K562 (cell line): ENCODE measurements around the gene COX6B2. TPM values are rescaled to one million over a fixed set of nuclear protein-coding genes. Genes with fewer than 3 reads are reported as not detected.
A peak's percentile ranks its signal among the peaks of the same experiment; 100 is the strongest.

Experiments
- CREB1 ChIP-seq, 2 experiments: sonication (generic) in 1 of 2; formaldehyde crosslinking in 1 of 2; IDR thresholded peaks; 2 replicates each; pipeline versions ENCODE4 v1.6.1 to v1.8.0; 2012 to 2022; ENCODE audit warnings: inconsistent platforms in 1 of 2, mild to moderate bottlenecking in 1 of 2, missing genetic modification reagents in 1 of 2, moderate library complexity in 1 of 2
- FOXM1 ChIP-seq, 2 experiments: fragments of 450-650 bp in 1 of 2; sonication (generic) in 1 of 2; formaldehyde crosslinking in 1 of 2; IDR thresholded peaks; 2 replicates each; pipeline versions ENCODE4 v1.6.1 to v1.9.0; 2017 to 2022; ENCODE audit warnings: low read depth in 2 of 2, mild to moderate bottlenecking in 2 of 2, missing genetic modification reagents in 1 of 2, moderate library complexity in 1 of 2
- HDAC1 ChIP-seq, 2 experiments: fragments of 450-650 bp; IDR thresholded peaks; 2 replicates each; pipeline ENCODE4 v1.6.1; 2016 to 2017; ENCODE audit warnings: inconsistent platforms in 1 of 2, mild to moderate bottlenecking in 1 of 2, moderate library complexity in 1 of 2
- HMG20A ChIP-seq: fragments of 450-650 bp; formaldehyde crosslinking; conservative IDR thresholded peaks from 2 replicates; pipeline ENCODE4 v1.4.0; 2020; ENCODE audit warnings: mild to moderate bottlenecking, mixed read lengths
- MBD2 ChIP-seq: sonication (generic); IDR thresholded peaks from 2 replicates; pipeline ENCODE4 v1.6.1; 2016; ENCODE audit warnings: low read depth, borderline replicate concordance
- NFATC3 ChIP-seq: fragments of 450-650 bp; IDR thresholded peaks from 2 replicates; pipeline ENCODE4 v1.6.1; 2017; ENCODE audit warnings: mild to moderate bottlenecking
- NFE2L1 ChIP-seq: fragments of 450-650 bp; IDR thresholded peaks from 2 replicates; pipeline ENCODE4 v1.6.1; 2016; ENCODE audit warnings: missing genetic modification characterization, low read depth, mild to moderate bottlenecking, missing compliant biosample characterization, moderate library complexity, borderline replicate concordance
- NKRF ChIP-seq: fragments of 450-650 bp; IDR thresholded peaks from 2 replicates; pipeline ENCODE4 v1.6.1; 2016; ENCODE audit warnings: borderline replicate concordance
- NR1H2 ChIP-seq: sonication (generic); formaldehyde crosslinking; IDR thresholded peaks from 2 replicates; pipeline ENCODE4 v1.4.0; 2020; ENCODE audit warnings: mild to moderate bottlenecking, missing genetic modification reagents
- TAL1 ChIP-seq: fragments of 450-650 bp; IDR thresholded peaks from 2 replicates; pipeline ENCODE4 v1.6.1; 2016; ENCODE audit warnings: mild to moderate bottlenecking
- THAP7 ChIP-seq: fragments of 250-450 bp; sonication (Bioruptor Pico); IDR thresholded peaks from 2 replicates; pipeline ENCODE4 v1.5.0; 2021
- WHSC1 ChIP-seq: IDR thresholded peaks from one replicate; pipeline ENCODE4 v1.6.1; 2012; ENCODE audit warnings: low read length, control low read depth, inconsistent platforms
- ZNF668 ChIP-seq: fragments of 250-450 bp; sonication (Bioruptor Pico); IDR thresholded peaks from 2 replicates; pipeline ENCODE4 v1.8.0; 2022; ENCODE audit warnings: mild to moderate bottlenecking, inconsistent platforms
- polyA plus RNA-seq, 8 experiments: library from polyadenylated mRNA; depleted of rRNA in 4 of 8; stranded (reverse) in 5 of 8; unstranded in 3 of 8; fragments of >200 nt; fragmentation: Nextera tagmentation in 2 of 8; fragmentation: Illumina TruSeq in 1 of 8; extraction: Ambion mirVana in 2 of 8; extraction: Trizol in 1 of 8; gene quantifications; 2 replicates each; pipeline versions ENCODE4 v1.2.1 to v1.2.3, GENCODE V29; 2011 to 2014; ENCODE audit warnings: inconsistent platforms in 1 of 8, missing spikeins in 1 of 8
- total RNA-seq, 7 experiments: library from RNA; depleted of rRNA in 6 of 7; stranded (reverse); fragments of >200 nt in 6 of 7; fragmentation: Illumina TruSeq in 2 of 7; extraction: Trizol in 2 of 7; gene quantifications; 2 replicates each; pipeline versions ENCODE4 v1.2.1 to v1.2.3, GENCODE V29; 2011 to 2021; ENCODE audit warnings: low replicate concordance in 1 of 7
- TF ChIP-seq, protein P1 (sequence below): fragments of 450-650 bp; formaldehyde crosslinking; IDR thresholded peaks from 2 replicates; pipeline ENCODE4 v1.4.0; 2022; ENCODE audit warnings: missing genetic modification characterization
- TF ChIP-seq, protein P2 (sequence below): IDR thresholded peaks from 3 replicates; pipeline ENCODE4 v1.6.1; 2011; ENCODE audit warnings: borderline replicate concordance, mild to moderate bottlenecking, moderate library complexity; ENCODE audit not compliant: insufficient read length; ENCODE audit errors: extremely low read depth
- TF ChIP-seq, protein P3 (sequence below): fragments of 450-650 bp; formaldehyde crosslinking; conservative IDR thresholded peaks from 2 replicates; pipeline ENCODE4 v1.4.0; 2022; ENCODE audit warnings: mild to moderate bottlenecking, missing genetic modification characterization

The COX6B2 gene
- total and polyA plus RNA-seq, 9 of the 15 experiments (the other 6 are each of a cell fraction or from before 2014, with no cell fraction given): 0.40 to 2.5 (median 0.83) TPM

DNA sequence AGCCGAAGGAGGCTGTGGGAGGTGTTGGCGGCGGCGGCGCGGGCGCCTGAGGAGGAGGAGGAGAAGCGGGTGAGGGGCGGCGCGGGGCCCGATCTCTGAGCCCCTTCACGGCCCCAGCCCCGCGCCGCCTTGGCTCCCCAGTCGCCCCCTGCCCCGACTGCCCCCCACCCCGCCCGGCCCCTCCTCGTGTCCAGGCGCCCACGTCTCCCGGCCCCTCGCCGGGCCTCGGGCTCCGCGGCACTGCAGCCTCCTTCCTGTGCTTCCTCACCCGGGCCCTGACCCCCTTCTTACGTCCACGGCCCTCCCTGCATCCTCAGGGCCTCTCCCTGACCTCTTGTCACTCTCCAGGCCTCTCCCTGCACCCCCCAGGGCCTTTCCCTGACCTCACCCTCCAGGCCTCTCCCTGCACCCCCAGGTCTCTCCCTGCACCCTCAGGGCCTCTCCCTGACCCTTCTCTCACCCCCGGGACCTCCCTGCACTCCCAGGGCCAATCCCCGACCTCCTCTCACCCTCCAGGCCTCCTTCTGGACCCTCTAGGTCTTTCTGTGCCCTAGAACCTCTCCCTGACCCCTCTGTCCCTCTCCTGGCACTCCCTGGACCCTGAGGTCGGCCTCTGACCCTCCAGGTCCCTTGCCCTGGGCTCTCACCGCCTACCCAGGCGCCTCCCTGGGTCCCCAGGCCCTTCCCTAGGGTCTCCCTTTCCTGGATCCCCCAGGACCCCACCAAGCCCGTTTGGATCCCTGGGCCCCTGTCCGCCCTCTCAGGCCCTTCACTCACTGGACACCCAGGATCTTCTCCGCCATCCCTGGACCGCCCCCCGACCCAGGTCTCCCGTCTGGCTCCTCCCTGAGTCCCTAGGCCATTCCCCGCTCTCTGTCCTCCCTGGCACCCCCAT is 14.4 kb downstream of the COX6B2 start (continued):
- TF ChIP-seq HDAC1 (IDR thresholded peaks at IDR 0.05) (no peak), NFATC3 (no peak), NR1H2 (CRISPR knock-in tag) (no peak), MBD2 (no peak), NFE2L1 (tag) (no peak), TAL1 (no peak), WHSC1 (no peak), HMG20A (no peak), FOXM1 (IDR thresholded peaks at IDR 0.05; ENCODE audit: low read depth) (no peak), FOXM1 (CRISPR knock-in tag; IDR thresholded peaks at IDR 0.05; ENCODE audit: low read depth) (no peak), THAP7 (CRISPR knock-in tag) (no peak), CREB1 (IDR thresholded peaks at IDR 0.05) (no peak), CREB1 (CRISPR knock-in tag; IDR thresholded peaks at IDR 0.05) (no peak), NKRF (0 out of 2 replicates have a peak, but pooled peaks have one; percentile 29), ZNF668 (CRISPR knock-in tag) (no peak)
- TF ChIP-seq, protein P1, sequence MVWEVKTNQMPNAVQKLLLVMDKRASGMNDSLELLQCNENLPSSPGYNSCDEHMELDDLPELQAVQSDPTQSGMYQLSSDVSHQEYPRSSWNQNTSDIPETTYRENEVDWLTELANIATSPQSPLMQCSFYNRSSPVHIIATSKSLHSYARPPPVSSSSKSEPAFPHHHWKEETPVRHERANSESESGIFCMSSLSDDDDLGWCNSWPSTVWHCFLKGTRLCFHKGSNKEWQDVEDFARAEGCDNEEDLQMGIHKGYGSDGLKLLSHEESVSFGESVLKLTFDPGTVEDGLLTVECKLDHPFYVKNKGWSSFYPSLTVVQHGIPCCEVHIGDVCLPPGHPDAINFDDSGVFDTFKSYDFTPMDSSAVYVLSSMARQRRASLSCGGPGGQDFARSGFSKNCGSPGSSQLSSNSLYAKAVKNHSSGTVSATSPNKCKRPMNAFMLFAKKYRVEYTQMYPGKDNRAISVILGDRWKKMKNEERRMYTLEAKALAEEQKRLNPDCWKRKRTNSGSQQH (CRISPR knock-in tag): no peak
- TF ChIP-seq, protein P2, sequence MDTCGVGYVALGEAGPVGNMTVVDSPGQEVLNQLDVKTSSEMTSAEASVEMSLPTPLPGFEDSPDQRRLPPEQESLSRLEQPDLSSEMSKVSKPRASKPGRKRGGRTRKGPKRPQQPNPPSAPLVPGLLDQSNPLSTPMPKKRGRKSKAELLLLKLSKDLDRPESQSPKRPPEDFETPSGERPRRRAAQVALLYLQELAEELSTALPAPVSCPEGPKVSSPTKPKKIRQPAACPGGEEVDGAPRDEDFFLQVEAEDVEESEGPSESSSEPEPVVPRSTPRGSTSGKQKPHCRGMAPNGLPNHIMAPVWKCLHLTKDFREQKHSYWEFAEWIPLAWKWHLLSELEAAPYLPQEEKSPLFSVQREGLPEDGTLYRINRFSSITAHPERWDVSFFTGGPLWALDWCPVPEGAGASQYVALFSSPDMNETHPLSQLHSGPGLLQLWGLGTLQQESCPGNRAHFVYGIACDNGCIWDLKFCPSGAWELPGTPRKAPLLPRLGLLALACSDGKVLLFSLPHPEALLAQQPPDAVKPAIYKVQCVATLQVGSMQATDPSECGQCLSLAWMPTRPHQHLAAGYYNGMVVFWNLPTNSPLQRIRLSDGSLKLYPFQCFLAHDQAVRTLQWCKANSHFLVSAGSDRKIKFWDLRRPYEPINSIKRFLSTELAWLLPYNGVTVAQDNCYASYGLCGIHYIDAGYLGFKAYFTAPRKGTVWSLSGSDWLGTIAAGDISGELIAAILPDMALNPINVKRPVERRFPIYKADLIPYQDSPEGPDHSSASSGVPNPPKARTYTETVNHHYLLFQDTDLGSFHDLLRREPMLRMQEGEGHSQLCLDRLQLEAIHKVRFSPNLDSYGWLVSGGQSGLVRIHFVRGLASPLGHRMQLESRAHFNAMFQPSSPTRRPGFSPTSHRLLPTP: no peak
- TF ChIP-seq, protein P3, sequence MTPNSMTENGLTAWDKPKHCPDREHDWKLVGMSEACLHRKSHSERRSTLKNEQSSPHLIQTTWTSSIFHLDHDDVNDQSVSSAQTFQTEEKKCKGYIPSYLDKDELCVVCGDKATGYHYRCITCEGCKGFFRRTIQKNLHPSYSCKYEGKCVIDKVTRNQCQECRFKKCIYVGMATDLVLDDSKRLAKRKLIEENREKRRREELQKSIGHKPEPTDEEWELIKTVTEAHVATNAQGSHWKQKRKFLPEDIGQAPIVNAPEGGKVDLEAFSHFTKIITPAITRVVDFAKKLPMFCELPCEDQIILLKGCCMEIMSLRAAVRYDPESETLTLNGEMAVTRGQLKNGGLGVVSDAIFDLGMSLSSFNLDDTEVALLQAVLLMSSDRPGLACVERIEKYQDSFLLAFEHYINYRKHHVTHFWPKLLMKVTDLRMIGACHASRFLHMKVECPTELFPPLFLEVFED: no peak
